GM19395 (cell line): ENCODE data around the gene STRN3.
A peak's percentile ranks its signal among the peaks of the same experiment; 100 is the strongest.
"Not testable (repeated sequence)": the region's sequence is repeated elsewhere in the genome, so short reads cannot be mapped to it uniquely, and the experiment has no call there.

Experiments
- ATAC-seq: cut with Tn5 transposase; IDR thresholded peaks from one replicate; pipeline ENCODE4 v1.9.1; 2021; ENCODE audit warnings: mild to moderate bottlenecking, moderate library complexity; ENCODE audit not compliant: unreplicated experiment

STRN3 gene

DNA sequence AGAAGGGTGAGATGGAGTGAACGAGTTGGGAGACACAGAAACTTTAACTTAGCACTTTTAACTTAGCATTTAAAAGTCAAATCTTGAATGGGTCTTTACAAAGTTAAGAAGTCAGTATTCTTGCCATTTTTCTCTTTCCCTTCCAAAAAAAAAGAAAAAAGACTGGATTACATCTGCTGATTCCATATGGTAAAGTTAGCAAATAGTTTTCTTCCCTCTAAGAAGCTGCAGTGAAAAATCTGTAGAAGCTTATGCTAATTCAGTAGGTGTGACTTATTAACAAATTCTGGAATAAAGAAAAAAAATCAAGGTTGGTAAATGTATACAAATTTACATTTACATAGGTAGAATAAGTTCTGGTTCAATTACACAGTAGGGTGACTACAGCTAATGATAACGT lies 100.9 kb downstream of the STRN3 start:
- no peak for ATAC-seq

DNA sequence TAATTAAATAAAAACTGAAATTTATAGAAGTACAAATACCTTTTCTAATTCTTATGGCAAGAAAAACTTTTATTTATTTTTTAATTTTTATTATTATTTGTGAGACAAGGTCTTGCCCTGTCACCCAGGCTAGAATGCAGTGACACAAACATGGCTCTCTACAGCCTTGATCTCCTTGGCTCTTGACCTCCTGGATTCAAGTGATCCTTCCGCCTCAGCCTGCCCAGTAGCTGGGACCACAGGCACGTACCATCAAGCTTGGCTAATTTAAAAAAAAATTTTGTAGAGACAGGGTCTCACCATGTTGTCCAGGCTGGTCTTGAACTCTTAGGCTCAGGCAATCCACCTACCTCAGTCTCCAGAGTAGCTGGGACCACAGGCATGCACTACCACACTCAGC lies 104.4 kb downstream of the STRN3 start:
- ATAC-seq = no peak

DNA sequence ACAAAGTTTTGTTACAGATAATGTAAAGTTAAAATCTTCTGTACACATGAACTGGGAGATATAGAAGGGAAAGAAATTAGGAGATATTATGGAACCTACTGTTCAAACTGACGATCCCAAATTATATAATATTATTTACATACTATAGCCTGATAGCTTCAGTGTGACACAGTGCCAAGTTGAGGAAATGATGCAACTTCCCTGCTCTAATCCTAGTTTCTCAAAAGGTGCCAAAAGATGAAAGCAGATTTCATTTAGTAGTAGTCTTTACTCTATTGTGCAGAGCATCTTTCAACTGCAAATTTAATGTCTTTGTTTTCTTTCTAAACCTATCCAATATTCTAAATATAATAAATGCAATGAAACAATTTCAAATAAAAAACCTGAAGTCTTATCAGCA lies 104.9 kb downstream of the STRN3 start:
- ATAC-seq = no peak

DNA sequence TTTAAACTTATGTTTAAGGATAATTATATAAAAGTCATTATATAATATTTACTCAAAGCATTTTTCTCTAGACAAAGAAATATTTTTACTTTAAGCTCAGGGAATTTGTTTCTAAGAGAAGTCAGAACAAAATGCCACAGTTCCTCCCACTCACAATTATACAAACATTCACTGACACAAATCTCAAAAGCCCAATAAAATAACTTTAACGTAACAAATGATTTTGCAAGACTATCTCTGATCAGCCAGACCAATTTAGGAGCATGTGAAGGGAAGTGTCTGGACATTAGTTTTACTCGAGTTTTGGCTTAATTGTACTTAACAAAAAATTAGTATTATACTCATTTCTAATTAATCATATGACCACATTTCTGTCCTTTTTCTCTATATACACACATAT lies 110.6 kb downstream of the STRN3 start:
- ATAC-seq = no peak

DNA sequence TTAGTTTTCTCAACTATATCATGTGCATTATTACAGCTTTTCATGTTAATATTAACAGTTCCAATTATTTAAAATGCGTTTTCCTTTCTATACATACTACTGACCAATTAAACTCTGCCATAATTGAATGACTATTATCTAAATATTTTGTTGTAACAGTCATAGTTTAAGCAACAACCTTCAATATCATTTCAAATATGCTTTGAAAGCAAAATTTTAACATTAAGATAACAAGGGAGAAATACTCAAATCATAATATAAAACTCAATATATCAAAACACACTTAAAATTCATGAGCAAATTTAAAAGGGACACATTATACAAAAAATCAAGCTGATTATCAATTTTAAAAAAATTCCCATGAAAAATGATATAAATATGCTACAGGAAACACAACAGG lies 111.4 kb downstream of the STRN3 start:
- ATAC-seq = no peak

DNA sequence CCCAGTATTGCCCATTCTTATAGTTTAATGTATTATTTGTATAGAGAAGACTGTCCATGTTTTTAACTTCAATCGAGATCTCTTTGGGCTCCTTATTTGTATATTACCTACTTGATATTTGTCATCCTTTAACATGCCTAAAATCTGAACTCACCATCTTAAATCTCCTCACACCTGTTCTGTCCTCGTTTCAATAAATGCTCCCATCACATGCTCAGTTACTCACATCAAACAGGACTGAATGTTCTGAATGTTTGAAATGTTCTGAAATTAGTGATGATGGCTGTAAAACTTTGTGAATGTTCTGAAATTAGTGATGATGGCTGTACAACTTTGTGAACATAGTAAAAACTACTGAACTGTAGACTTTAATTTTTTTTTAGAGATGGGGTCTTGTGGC lies 117.4 kb downstream of the STRN3 start:
- no peak for ATAC-seq

DNA sequence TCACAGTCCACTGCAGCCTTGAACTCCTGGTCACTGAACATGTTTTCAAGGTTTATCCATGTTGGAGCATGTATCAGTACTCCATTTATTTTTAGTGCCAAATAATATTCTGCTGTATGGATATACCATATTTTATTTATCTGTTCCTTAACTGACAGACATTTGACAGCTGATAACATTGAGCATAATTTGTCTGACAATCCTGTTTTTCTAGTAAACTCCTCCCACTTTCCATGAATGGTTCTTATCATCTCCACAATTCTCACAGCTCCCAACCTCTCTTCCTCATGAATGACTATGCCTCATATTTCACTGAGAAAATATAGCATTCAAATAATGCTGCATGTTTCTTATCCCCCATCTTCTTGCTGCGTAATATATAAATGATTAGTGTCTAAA lies 118.5 kb downstream of the STRN3 start:
- ATAC-seq = no peak

DNA sequence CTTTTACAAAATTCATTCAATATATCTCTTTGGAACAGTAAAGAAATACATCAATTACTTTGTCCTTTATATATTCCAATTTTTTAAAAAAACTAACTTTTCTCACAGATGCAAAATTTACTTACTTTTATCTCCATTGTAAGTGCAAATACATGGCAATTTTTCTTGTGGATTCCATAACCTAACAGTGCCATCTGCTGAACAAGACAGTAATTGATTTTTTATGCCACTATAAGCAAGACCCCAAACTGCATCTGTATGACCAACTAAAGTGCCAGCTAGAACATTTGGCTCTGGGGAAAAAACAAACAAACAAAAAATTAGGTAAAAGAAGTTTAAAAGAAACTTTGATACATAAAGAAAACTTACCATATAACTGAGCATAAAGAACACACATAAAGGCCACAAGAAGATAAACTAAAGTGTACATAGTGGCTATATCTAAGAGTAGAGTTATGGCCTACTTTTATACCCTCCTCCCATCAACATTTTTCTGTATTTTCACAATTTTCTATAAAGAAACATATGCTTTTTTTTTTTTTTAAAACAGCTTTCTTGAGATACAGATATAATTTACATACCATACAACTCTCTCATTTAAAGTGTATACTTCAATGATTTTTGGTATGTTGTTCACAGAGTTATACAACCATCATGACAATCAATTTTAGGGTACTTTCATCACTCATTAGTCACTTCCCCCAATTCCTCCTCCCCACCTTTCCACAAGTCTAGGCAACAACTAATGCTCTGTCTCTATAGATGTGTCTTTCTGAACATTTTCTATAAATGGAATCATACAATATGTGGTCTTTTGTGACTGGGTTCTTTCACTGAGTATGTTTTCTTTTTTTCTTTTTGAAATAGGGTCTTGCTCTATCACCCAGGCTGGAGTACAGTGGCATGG lies 119.2 kb downstream of the STRN3 start:
- peak; percentile 63 for ATAC-seq

DNA sequence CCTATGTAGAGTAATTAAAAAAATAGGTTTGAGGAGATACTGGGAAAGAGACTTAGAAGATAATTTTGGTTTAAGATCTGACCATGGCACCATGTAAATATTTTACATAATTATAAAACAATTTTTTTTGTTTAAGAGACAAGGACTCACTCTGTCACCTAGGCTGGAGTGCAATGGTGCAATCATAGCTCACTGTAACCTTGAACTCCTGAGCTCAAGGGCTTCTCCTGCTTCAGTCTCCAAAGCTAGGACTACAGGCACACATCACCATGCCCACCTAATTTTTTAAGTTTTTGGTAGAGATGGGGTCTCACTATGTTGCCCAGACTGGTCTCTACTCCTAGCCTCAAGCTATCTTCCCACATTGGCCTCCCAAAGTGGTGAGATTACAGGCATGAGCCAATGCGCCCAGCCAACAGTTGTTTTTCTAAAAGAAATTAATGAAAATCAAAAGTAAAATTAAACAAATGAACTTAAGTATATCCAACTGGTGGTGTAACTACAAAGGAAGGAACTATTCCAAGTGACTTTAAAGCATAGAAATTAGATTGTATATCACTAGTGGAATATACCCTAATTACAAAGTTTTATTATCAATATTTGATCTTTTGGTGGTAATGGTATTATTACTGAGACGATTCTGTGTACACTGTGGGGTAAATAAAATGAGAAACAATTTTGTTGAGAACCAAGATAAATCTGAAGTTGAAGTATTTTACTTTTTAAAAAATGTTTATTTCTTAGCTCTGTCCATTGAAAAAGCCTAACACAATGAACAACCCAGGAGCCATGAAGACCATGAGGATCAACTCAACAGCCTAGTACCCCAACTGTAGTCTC lies 122.7 kb downstream of the STRN3 start:
- ATAC-seq = no peak

DNA sequence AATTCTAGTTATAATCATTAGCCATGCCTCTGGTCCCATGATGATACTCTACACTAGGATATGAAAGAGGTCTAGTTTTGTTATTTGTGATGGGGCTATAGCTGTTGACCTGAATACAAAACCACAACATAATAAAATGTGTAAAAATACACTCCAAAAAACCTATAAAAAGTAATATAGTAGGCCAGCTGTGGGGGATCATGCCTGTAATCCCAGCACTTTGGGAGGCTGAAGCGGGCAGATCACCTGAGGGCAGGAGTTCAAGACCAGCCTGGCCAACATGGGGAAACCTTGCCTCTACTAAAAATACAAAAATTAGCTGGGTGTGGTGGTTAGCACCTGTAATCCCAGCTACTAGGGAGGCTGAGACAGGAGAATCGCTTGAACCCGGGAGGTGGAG lies 129.1 kb downstream of the STRN3 start:
- not testable (repeated sequence) for ATAC-seq

DNA sequence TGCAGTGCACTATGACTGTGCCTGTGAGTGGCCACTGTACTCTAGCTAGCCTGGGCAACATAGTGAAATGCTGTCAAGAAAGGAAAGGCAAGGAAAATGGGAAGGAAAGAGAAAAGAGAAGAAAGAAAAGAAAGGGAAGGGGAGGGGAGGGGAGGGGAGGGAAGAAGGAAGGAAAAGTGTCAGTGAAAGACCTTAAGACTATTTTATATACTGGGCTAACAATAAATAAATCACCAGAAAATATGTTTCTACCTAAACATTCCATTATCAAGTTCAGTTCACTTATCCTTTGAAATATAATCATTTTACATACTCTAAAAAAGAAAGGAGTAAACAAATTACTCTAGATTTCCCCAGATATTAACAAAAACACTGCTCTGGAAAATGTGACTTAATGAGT lies 129.7 kb downstream of the STRN3 start:
- ATAC-seq = no peak

DNA sequence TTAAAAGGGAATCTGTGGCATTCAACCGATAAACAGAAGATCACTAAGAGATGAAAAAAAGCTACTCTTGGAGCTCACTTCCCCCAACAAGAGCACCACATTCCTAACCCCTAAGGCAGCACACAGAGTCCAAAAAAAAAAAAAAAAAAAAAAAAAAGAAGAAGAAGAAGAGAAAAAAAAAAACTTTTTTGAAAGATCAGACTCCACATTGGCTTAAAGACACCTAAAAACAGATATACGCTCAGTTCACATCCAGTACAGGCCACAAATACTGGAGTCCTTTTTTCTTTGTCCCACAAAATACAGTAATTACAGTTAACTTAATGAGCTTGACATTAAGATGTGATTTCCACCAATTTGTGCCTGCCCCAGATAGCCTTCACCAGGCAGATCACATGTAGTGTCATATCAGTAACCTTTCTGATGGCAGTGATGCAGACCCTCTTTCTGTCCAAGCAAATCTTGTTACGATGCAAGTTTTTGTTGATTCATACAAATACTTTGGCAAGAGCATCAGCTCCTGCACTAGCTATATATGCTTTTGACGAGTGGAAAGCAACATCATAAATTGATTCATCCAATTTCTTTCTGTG lies 131.2 kb downstream of the STRN3 start:
- no peak for ATAC-seq

DNA sequence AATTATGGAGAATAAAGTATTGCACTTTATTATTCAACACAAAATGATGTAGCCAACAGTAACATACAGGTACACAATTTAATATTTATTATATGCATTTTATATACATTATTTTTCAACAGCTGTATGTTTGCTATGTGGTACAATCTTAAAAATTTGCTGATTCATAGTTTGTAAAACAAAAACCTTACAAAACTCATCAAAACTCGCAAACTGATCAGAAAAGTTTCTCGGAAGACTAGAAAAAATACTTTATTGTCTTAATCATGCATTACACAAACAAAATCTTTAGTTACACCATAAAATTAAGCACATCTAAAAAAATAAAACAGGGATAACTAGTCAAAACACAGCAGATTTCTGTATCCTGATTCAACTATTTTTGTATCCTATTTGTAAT lies 132.4 kb downstream of the STRN3 start:
- ATAC-seq = no peak

DNA sequence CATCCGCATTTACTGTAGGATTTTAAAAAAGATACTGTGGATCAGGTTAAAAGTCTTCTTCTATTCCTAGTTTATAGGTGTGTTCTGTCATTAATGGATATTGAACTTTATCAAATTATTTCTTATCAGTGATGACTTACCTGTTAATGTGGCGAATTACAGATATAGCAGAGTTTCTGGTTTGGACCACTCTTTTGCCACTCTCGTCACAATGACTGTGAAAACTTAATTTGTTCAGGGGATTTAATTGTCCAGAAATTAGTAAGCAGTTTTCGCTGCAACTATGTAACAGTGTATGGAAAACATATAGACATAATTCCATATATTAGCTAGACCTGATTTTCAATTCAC lies 137.0 kb downstream of the STRN3 start:
- no peak for ATAC-seq

DNA sequence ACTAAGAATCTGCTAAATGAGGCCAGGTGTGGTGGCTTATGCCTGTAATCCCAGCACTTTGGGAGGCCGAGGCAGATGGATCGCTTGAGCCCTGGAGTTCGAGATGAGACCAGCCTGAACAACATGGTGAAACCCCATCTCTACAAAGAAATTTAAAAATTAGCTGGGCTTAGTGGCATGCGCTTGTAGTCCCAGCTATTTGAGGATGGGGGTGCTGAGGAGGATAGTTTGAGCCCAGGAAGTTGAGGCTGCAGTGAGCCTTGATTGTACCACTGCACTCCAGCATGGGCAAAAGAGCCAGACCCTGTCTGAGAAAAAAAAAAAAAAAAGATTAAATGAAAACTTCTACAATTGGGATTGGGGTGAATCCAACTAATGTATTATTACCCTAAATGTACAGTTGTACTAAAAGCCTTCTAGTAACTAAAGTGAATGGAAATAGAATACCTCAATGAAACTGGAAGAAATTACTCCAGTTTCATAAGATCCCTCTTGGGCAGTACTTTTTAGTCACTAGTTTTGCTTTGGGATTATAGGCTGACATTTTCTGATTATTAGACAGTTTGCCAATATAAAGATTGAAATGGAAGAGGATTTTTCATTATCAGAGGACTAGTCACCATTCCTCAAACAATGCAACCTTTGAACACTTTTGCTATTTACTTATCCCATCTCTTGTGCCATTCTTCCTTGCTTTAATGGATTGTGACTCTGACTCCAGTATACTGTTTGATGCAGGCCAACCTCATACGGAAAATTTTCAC lies 137.5 kb downstream of the STRN3 start:
- ATAC-seq = no peak

DNA sequence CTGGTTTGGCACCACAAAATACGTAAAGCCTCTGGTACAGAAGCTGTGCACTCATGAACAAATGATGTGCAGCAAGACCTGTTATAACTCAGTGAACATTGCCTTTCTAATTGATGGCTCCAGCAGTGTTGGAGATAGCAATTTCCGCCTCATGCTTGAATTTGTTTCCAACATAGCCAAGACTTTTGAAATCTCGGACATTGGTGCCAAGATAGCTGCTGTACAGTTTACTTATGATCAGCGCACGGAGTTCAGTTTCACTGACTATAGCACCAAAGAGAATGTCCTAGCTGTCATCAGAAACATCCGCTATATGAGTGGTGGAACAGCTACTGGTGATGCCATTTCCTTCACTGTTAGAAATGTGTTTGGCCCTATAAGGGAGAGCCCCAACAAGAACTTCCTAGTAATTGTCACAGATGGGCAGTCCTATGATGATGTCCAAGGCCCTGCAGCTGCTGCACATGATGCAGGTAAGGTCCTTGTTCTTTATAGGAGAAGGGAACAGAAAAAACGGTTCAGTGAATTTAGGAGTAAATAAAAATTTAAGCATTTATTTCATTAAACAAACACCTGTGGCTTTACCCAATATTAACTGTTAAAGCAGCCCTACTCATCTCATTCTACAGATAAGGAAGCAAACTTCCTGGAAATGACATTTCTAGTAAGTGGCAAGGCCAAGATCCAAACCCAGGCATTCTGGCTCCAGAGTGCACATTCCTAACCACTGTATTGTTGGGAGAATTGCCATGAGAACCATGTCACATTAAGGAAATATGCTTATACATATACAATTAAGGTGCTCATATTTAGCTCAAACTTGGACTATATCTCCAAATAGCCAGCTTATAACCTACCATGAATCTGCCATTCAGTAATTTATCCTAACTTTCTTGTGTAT lies 140.1 kb downstream of the STRN3 start:
- ATAC-seq = no peak

DNA sequence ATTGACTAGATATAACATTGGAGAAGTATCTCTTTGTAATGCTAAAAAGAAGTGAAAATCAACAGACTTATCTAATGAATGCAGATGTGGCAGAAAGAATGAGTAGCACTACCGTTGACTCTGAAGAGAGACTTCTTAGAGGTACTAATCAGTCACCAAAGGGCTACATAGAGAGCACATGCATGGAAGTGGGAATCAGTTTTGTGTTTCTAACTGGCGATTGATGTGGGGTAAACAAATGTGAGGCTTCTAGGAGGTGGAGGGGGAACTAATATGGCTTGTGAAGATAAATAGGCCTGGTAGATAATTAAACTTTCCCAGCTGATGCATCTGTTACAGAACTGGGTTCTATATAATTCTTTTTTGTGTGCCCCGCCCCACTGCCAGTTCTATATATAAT lies 141.3 kb downstream of the STRN3 start:
- ATAC-seq = no peak

DNA sequence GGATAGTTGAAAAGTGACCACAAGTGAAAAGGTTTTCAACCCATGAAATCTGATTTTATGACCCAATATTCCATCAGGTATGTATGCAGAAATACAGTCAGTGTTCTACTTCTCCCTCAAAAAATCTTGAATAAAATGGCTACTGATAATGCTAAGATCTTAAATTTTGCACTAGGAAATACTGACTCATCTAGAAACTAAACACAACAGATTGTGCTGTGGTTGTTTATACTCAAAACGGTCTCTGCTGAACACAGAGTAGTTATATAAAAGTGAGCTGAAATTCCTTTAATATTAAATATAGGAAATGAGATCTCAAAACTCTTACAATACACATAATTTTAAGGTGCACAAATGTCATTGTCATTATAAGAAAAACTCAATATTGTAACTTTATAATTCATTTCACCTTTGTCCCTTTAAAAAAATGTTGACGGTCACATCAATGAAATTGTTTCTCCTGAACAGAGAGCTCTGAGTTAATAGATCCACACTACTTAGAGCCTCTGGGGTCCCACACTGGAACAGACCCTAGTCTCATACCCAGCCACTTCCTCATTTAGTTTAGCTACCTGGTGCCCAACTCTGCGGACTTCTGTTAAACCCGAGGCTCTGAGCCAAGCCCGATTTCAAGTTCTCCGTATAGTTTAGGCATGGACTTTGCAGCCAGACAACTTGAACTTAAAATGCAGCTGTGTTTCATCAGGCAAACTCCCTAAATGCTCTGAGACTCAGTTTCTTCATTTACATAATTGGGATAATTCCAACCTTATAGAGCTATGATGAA lies 142.5 kb downstream of the STRN3 start:
- peak; percentile 65 for ATAC-seq

DNA sequence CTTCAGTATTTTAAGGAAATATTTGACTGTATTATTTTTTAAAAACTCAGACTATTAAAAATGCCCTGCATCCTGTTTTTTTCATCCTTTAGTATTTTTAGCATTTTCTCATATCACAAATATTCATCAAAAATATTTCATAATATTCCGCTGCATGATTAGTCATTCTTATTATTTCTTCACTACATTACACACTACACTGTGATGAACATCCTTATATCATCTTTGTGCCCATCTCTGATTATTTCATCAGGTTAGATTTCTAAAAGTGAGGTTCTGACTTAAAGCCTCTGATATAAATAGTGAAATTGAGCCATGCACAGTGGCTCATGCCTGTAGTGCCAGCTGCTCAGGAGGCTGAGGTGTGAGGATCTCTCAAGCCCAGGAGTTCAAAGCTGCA lies 143.7 kb downstream of the STRN3 start:
- ATAC-seq = no peak
